Cortex of kidney (tissue), 1 donor: Measurements from ENCODE around the gene TSPAN2.

Source experiments
- DNase-seq: peaks from one replicate; lab custom pipeline; 2025; lab: John Stamatoyannopoulos, UW

Gene TSPAN2

GRCh38 chr1:115089420-115090185 is at the start of gene TSPAN2:
TSPAN2 (minus strand) TSS chr1:115089503; CDS start chr1:115089432, 71 bp downstream.
- DNase-seq = no peak

GRCh38 chr1:115138973-115139372 is 49.7 kb upstream of the TSPAN2 start:
- no peak for DNase-seq

- no peak for DNase-seq
Observed at GRCh38 chr1:115138271-115138670, 49.0 kb upstream of the TSPAN2 start.

- DNase-seq = no peak
Observed at GRCh38 chr1:115137191-115137590, 47.9 kb upstream of the TSPAN2 start.

GRCh38 chr1:115136706-115137105 is 47.4 kb upstream of the TSPAN2 start:
- DNase-seq = no peak

- no peak for DNase-seq
Observed at GRCh38 chr1:115136106-115136505, 46.8 kb upstream of the TSPAN2 start.

- DNase-seq = no peak
Observed at GRCh38 chr1:115135681-115136080, 46.4 kb upstream of the TSPAN2 start.

- DNase-seq = no peak
Observed at GRCh38 chr1:115134850-115135480, 45.7 kb upstream of the TSPAN2 start.

- no peak for DNase-seq
Observed at GRCh38 chr1:115134231-115134630, 44.9 kb upstream of the TSPAN2 start.

GRCh38 chr1:115133440-115133839 is 44.1 kb upstream of the TSPAN2 start:
- no peak for DNase-seq

GRCh38 chr1:115130786-115131185 is 41.5 kb upstream of the TSPAN2 start:
- DNase-seq = no peak

GRCh38 chr1:115129071-115129640 is 39.9 kb upstream of the TSPAN2 start:
- DNase-seq = no peak

- DNase-seq = no peak
Observed at GRCh38 chr1:115127539-115127938, 38.2 kb upstream of the TSPAN2 start.

- DNase-seq = no peak
Observed at GRCh38 chr1:115126516-115126915, 37.2 kb upstream of the TSPAN2 start.

- no peak for DNase-seq
Observed at GRCh38 chr1:115123116-115123515, 33.8 kb upstream of the TSPAN2 start.

GRCh38 chr1:115121793-115122192 is 32.5 kb upstream of the TSPAN2 start:
- no peak for DNase-seq

- no peak for DNase-seq
Observed at GRCh38 chr1:115120296-115120695, 31.0 kb upstream of the TSPAN2 start.

- no peak for DNase-seq
Observed at GRCh38 chr1:115118611-115119010, 29.3 kb upstream of the TSPAN2 start.

- DNase-seq = no peak
Observed at GRCh38 chr1:115118086-115118485, 28.8 kb upstream of the TSPAN2 start.

GRCh38 chr1:115117298-115117697 is 28.0 kb upstream of the TSPAN2 start:
- DNase-seq = no peak

GRCh38 chr1:115116512-115116911 is 27.2 kb upstream of the TSPAN2 start:
- no peak for DNase-seq

- no peak for DNase-seq
Observed at GRCh38 chr1:115115521-115116161, 26.3 kb upstream of the TSPAN2 start.

GRCh38 chr1:115114308-115114707 is 25.0 kb upstream of the TSPAN2 start:
- DNase-seq = no peak
